T-helper 2 cell treated with Interferon-gamma antibody and Interleukin-4, amounts not matched to agents 5 μg/mL and 100 μg/mL, for 36 hours (primary cell): Measurements from ENCODE around the gene XRCC6.
A peak's percentile ranks its signal among the peaks of the same experiment; 100 is the strongest.
"Not testable (repeated sequence)": the region's sequence is repeated elsewhere in the genome, so short reads cannot be mapped to it uniquely, and the experiment has no call there.

Experiments
- DNase-seq: peaks from one replicate; pipeline ENCODE4 v3.0.0; 2021; ENCODE audit warnings: low spot score
- H3K27ac Mint-ChIP-seq: one replicate; pipeline ENCODE4 v1.8.0; 2021; ENCODE audit warnings: mild to moderate bottlenecking, mixed read lengths
- H3K27me3 Mint-ChIP-seq: one replicate; pipeline ENCODE4 v1.8.0; 2021; ENCODE audit warnings: low read depth, mixed read lengths
- H3K36me3 Mint-ChIP-seq: one replicate; pipeline ENCODE4 v1.8.0; 2021; ENCODE audit warnings: low read depth, mixed read lengths
- H3K4me1 Mint-ChIP-seq: one replicate; pipeline ENCODE4 v1.8.0; 2021; ENCODE audit warnings: low read depth, mixed read lengths
- H3K4me3 Mint-ChIP-seq: one replicate; pipeline ENCODE4 v1.8.0; 2022; ENCODE audit warnings: mild to moderate bottlenecking, moderate library complexity, mixed read lengths
- H3K9me3 Mint-ChIP-seq: one replicate; pipeline ENCODE4 v1.8.0; 2021; ENCODE audit warnings: mixed read lengths

XRCC6 gene

DNA sequence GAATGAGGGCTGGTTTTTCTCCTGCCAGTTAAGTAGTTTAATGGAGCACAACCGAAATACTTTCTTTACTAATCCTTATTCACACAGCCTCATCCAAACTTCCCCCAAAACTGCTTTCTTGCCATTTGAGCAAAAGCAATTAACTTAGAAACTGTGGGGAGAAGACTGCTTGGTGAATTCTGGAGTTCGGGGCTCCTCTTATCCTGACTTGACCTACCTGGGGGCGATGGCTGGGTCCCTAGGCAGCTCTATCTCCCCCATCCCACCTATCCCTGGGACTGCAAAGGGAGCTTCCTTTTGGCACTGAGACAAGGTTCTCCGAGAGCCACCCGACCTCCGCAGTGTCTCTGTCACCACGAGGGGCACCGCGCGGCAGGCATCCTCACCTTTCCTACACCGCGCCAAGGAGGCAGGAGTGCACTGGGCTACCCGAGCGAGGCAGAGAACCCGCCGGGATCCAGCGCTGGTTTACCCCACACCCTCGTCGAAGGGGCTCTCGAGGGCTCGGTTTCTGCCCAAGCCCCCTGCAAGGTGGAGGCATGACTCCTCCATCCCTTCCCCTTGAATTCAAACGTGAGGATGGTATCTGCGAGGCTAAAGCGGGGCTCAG is 1.0 kb upstream of the XRCC6 start:
- Mint-ChIP-seq H3K4me3 (peak overlapping the region; percentile 95), H3K4me1 (peaks cover 33% of the 10 kb centered on the region), H3K36me3 (peaks cover 27% of the 10 kb centered on the region), H3K27me3 (no peaks in the 10 kb centered on the region), H3K27ac (peak overlapping the region; percentile 97), H3K9me3 (no peaks in the 10 kb centered on the region)
- peak; percentile 32 for DNase-seq

DNA sequence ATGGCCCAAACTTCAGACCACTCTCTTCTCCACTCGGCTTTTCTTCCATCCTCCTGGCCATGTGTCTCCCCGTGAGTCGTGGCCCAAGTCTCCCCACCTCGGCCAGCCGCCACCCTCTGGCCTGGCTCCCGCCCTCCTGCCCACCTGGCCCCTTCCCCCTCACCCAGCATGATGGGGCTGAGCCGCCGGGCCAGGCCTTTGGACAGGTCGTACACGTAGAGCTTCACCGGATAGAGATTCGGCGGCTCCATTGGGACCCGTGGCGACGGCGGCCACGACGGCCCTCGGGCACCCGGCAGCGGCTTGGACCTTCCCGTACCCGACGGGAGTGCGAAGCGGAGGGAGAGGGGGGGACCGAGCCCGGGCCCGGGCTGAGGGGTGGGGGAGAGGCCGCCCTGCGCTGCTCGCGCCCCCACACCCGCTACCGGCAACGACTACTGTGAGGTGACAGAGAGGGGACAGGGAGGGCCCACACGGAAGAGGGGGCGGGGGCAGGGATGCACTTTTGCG is 451 bp upstream of the XRCC6 start, which contains the start of gene DESI1:
TSS of gene DESI1 (minus strand) at position 455 of the 510 bp plus-strand sequence. CDS start at position 251, 204 bp downstream.
- no peak for DNase-seq
- peaks cover 29% of the 10 kb centered on the region for H3K36me3 Mint-ChIP-seq

DNA sequence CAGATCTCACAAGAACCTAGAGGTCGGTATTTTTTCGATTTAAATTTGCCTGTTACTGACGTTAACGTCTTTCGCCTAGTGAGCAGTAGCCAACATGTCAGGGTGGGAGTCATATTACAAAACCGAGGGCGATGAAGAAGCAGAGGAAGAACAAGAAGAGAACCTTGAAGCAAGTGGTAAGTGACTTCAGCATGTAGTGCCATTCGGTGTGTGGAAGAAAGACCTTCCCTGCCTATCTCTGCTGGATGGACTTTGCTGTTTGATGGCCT is 750 bp downstream of the XRCC6 start:
- Mint-ChIP-seq H3K27ac (peak overlapping the region; percentile 97), H3K4me3 (peak overlapping the region; percentile 95), H3K27me3 (no peaks in the 10 kb centered on the region), H3K4me1 (peaks cover 33% of the 10 kb centered on the region), H3K9me3 (no peaks in the 10 kb centered on the region), H3K36me3 (peaks cover 32% of the 10 kb centered on the region)
- DNase-seq, result no peak

More for the DNA sequence above, 451 bp upstream of the XRCC6 start, which contains the start of gene DESI1:
- Mint-ChIP-seq H3K27me3 (no peaks in the 10 kb centered on the region), H3K27ac (peak within 1 kb of the TSS; percentile 97), H3K9me3 (no peaks in the 10 kb centered on the region), H3K4me3 (peak within 1 kb of the TSS; percentile 95), H3K4me1 (peaks cover 33% of the 10 kb centered on the region)

DNA sequence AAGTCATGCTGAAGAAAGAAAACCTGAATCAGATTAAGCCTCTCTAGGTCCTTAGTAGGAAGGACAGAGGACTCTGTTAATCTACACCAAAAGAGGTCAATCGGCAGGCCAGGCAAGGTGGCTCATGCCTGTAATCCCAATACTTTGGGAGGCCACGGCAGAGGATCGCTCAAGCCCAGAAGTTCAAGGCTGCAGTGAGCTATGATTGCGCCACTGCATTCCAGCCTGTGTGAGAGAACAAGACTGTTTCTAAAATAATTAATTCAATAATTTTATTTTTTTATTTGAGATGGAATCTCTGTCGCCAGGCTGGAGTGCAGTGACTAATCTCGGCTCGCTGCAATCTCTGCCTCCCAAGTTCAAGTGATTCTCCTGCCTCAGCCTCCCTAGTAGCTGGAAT is 4.5 kb downstream of the XRCC6 start:
- Mint-ChIP-seq H3K4me3 (no peak overlapping the region), H3K4me1 (peaks cover 8% of the 10 kb centered on the region), H3K27ac (no peak overlapping the region), H3K27me3 (no peaks in the 10 kb centered on the region), H3K9me3 (no peaks in the 10 kb centered on the region), H3K36me3 (peaks cover 56% of the 10 kb centered on the region)
- DNase-seq, result no peak

DNA sequence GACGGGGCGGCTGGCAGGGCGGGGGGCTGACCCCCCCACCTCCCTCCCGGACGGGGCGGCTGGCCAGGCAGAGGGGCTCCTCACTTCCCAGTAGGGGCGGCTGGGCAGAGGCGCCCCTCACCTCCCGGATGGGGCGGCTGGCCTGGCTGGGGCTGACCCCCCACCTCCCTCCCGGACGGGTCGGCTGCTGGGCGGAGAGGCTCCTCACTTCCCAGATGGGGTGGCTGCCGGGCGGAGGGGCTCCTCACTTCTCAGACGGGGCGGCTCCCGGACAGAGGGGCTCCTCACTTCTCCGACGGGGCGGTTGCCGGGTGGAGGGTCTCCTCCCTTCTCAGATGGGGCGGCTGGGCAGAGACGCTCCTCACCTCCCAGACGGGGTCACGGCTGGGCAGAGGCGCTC is 10.0 kb downstream of the XRCC6 start:
- H3K4me3 Mint-ChIP-seq, H3K4me1 Mint-ChIP-seq, H3K9me3 Mint-ChIP-seq, H3K27ac Mint-ChIP-seq, DNase-seq, H3K27me3 Mint-ChIP-seq: not testable (repeated sequence)
- peaks cover 56% of the 10 kb centered on the region for H3K36me3 Mint-ChIP-seq

DNA sequence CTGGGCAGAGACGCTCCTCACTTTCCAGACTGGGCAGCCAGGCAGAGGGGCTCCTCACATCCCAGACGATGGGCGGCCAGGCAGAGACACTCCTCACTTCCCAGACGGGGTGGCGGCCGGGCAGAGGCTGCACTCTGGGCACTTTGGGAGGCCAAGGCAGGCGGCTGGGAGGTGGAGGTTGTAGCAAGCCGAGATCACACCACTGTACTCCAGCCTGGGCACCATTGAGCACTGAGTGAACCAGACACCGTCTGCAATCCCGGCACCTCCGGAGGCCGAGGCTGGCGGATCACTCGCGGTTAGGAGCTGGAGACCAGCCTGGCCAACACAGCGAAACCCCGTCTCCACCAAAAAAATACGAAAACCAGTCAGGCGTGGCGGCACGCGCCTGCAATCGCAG is 10.5 kb downstream of the XRCC6 start:
- H3K4me3 Mint-ChIP-seq, DNase-seq, H3K27me3 Mint-ChIP-seq, H3K9me3 Mint-ChIP-seq, H3K27ac Mint-ChIP-seq, H3K4me1 Mint-ChIP-seq: not testable (repeated sequence)
- H3K36me3 Mint-ChIP-seq, result peaks cover 60% of the 10 kb centered on the region

DNA sequence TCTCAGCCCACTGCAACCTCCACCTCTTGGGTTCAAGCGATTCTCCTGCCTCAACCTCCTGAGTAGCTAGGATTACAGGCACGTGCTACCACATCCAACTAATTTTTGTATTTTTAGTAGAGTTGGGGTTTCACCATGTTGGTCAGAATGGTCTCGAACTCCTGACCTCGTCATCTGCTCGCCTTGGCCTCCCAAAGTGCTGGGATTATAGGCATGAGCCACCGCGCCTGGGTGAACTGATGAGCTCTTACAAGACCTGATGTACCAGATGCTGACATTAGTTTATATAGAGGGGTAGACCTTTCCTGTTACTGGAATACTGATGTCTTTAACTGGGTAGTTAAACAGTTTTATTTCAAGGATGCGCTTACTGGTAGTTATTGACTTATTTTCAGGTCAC is 13.5 kb downstream of the XRCC6 start:
- not testable (repeated sequence) for H3K4me1 Mint-ChIP-seq, H3K9me3 Mint-ChIP-seq, H3K27ac Mint-ChIP-seq, H3K27me3 Mint-ChIP-seq, H3K4me3 Mint-ChIP-seq, DNase-seq
- H3K36me3 Mint-ChIP-seq, result peaks cover 47% of the 10 kb centered on the region

DNA sequence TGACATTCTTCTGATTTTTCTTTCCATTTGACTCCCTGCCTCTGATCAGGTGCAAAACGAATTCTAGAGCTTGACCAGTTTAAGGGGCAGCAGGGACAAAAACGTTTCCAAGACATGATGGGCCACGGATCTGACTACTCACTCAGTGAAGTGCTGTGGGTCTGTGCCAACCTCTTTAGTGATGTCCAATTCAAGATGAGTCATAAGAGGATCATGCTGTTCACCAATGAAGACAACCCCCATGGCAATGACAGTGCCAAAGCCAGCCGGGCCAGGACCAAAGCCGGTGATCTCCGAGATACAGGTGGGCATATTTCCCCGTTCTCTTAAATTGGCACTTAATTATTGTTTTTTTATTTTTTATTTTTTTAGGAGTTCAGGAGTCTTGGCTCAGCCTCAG is 15.4 kb downstream of the XRCC6 start:
- H3K27ac Mint-ChIP-seq, result no peak overlapping the region
- H3K9me3 Mint-ChIP-seq, result no peaks in the 10 kb centered on the region
- no peaks in the 10 kb centered on the region for H3K27me3 Mint-ChIP-seq
- peaks cover 47% of the 10 kb centered on the region for H3K36me3 Mint-ChIP-seq
- peaks cover 3% of the 10 kb centered on the region for H3K4me1 Mint-ChIP-seq
- DNase-seq, result no peak
- no peak overlapping the region for H3K4me3 Mint-ChIP-seq

DNA sequence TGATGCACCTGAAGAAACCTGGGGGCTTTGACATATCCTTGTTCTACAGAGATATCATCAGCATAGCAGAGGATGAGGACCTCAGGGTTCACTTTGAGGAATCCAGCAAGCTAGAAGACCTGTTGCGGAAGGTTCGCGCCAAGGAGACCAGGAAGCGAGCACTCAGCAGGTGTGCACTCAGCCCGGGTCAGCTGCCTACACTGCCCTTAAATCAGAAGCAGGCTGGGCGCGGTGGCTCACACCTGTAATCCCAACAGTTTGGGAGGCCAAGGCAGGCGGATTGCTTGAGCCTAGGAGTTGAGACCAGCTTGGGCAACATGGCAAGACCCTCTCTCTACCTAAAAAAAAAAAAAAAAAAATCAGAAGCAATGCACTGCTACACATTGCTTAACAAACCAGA is 16.5 kb downstream of the XRCC6 start:
- not testable (repeated sequence) for H3K27ac Mint-ChIP-seq, H3K9me3 Mint-ChIP-seq, H3K4me3 Mint-ChIP-seq, H3K4me1 Mint-ChIP-seq, DNase-seq, H3K27me3 Mint-ChIP-seq
- H3K36me3 Mint-ChIP-seq, result peaks cover 50% of the 10 kb centered on the region

DNA sequence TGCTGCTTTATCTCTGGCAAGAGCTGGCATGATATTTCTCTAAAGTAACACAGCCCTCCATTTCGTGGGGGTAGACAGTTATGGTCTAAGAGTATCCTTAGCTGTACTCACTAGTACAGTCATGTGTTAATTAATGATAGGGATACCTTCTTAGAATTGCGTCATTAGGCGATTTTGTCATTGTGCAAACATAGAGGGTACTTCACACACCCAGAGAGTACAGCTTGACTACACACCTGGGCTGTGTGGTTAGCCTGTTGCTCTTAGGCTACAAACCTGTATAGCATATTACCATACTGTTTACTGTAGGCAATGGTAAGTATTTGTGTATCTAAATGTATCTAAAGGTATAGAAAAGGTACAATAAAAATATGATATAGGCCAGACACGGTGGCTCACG is 17.0 kb downstream of the XRCC6 start:
- Mint-ChIP-seq H3K27me3 (no peaks in the 10 kb centered on the region), H3K36me3 (peaks cover 53% of the 10 kb centered on the region), H3K9me3 (no peaks in the 10 kb centered on the region), H3K4me1 (peaks cover 5% of the 10 kb centered on the region), H3K4me3 (no peak overlapping the region), H3K27ac (no peak overlapping the region)
- no peak for DNase-seq

DNA sequence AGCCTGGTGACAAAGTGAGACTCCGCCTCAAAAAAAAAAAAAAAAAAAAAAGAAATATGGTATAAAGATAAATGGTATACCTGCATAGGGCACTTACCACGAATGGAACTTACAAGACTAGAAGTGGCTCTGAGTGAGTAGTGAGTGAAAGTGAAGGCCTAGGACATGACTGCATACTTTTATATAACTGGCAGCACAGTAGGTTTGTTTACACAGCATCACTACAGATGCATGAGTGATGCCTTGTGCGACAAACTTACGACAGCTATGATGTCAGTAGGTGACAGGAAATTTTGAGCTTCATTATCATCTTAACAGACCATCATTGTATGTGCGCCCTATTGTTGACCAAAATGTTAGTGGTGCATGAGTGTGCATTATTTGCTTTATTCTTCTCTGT is 17.7 kb downstream of the XRCC6 start:
- Mint-ChIP-seq H3K9me3 (no peaks in the 10 kb centered on the region), H3K4me1 (peaks cover 5% of the 10 kb centered on the region), H3K36me3 (peaks cover 50% of the 10 kb centered on the region), H3K27me3 (no peaks in the 10 kb centered on the region), H3K27ac (no peak overlapping the region), H3K4me3 (no peak overlapping the region)
- DNase-seq, result no peak

DNA sequence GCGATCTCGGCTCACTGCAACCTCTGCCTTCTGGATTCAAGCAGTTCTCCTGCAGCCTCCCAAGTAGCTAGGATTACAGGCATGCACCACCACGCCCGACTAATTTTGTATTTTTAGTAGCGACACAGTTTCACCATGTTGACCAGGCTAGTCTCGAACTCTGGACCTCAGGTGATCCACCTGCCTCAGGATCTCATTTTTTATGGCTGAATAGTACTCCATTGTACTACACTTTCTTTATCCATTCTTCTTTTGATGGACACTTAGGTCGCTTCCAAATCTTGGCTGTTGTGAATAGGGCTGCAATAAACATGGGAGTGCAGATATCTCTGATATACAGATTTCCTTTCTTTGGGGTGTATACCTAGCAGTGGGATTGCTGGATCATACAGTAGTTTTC is 20.8 kb downstream of the XRCC6 start:
- no peaks in the 10 kb centered on the region for H3K9me3 Mint-ChIP-seq
- H3K4me3 Mint-ChIP-seq, result no peak overlapping the region
- H3K27me3 Mint-ChIP-seq, result no peaks in the 10 kb centered on the region
- no peak overlapping the region for H3K27ac Mint-ChIP-seq
- no peak for DNase-seq
- H3K36me3 Mint-ChIP-seq, result peaks cover 45% of the 10 kb centered on the region
- H3K4me1 Mint-ChIP-seq, result peaks cover 2% of the 10 kb centered on the region

DNA sequence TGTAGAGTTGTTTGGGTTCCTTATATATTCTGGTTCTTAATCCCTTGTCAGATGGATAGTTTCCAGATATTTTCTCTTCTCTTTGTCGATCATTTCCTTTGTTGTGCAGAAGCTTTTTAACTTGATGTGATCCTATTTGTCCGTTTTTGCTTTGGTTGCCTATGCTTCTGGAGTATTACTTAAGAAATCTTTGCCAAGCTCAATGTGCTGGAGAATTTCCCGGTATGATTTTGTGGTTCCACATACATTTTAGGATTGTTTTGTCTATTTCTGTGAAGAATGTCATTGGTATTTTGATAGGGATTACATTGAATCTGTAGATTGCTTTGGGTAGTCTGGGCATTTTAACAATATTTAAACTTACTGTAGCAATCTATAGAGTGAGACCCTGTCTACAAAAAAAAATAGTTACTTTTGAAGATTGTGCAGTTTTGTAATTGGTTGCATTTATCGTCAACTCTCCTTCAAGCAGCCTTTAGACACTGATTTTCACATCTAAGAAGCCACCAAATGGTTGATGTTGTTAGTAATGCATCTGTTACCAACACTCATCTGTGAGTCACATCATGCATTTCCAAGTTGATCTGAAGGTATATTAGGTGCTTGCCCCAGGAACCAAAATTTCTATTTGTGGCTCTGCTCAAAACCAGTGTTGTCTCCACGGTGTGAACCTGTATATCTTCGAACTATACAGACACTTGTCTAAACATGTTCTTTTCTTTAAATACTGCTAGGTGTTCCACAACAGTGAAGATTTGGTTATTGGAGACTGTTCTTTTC is 21.4 kb downstream of the XRCC6 start:
- Mint-ChIP-seq H3K27me3 (no peaks in the 10 kb centered on the region), H3K9me3 (no peaks in the 10 kb centered on the region), H3K27ac (no peak overlapping the region), H3K36me3 (peaks cover 43% of the 10 kb centered on the region), H3K4me1 (peaks cover 2% of the 10 kb centered on the region), H3K4me3 (no peak overlapping the region)
- no peak for DNase-seq

DNA sequence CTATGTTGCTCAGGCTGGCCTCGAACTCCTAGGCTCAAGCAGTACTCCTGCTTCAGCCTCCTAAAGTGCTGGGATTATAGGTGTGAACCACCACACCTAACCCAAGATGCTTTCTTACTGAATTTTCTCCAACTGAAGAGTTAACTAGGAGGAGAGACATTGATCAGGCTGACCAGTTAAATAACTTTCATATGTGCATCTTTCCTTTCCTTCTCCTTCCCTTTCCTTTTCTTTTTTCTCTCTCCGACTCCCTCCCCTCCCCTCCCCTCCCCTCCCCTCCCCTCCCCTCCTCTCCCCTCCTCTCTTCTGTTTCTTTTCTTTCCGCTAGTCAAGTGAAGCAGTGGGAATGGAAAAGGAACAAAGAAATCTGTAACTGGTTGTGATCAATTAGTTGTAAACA is 26.7 kb downstream of the XRCC6 start:
- Mint-ChIP-seq H3K4me1 (peaks cover 6% of the 10 kb centered on the region), H3K27me3 (no peaks in the 10 kb centered on the region), H3K36me3 (peaks cover 43% of the 10 kb centered on the region), H3K4me3 (no peak overlapping the region), H3K9me3 (no peaks in the 10 kb centered on the region), H3K27ac (no peak overlapping the region)
- no peak for DNase-seq
